IMR-90 (cell line): ENCODE measurements around the gene TENM4. TPM values are rescaled to one million over a fixed set of nuclear protein-coding genes. Genes with fewer than 3 reads are reported as not detected.

Source experiments
- ATAC-seq: fragments of 200-7000 bp; cut with Tn5 transposase; 2 replicates; pipeline ENCODE4 v1.9.1; 2020; ENCODE audit warnings: low read depth, mild to moderate bottlenecking, moderate library complexity
- BruUV-seq: library from RNA; stranded (reverse); fragments of 400-500 nt; replicated peaks from 2 replicates; lab custom pipeline; 2021; lab: Mats Ljungman, UMichigan
- CTCF ChIA-PET: fragments of 300-600 bp; formaldehyde crosslinking; extraction: SDS; loops from one replicate; lab custom pipeline; 2021; ENCODE audit warnings: antibody characterized with exemption; lab: Yijun Ruan, JAX
- POLR2A ChIA-PET: fragments of 300-600 bp; sonication (Branson Sonifier 250); formaldehyde crosslinking; loops from one replicate; lab custom pipeline; 2022; ENCODE audit warnings: antibody characterized with exemption; ENCODE audit not compliant: unreplicated experiment; lab: Charles Lee
- DNase-seq: peaks from one replicate; pipeline ENCODE4 v3.0.0; 2013
- H2AFZ ChIP-seq: replicated peaks from 2 replicates; pipeline ENCODE3; 2013; ENCODE audit warnings: low read length, mild to moderate bottlenecking; ENCODE audit not compliant: poor library complexity
- H2AK5ac ChIP-seq: 2 replicates; pipeline ENCODE4 v1.6.1; 2013; ENCODE audit warnings: low read depth, low read length, inconsistent platforms
- H2AK9ac ChIP-seq: replicated peaks from 2 replicates; pipeline ENCODE3; 2013; ENCODE audit warnings: mild to moderate bottlenecking, low read depth, low read length, moderate library complexity; ENCODE audit not compliant: poor library complexity
- H2BK120ac ChIP-seq: 2 replicates; pipeline ENCODE4 v1.6.1; 2013; ENCODE audit warnings: low read depth, low read length, inconsistent platforms
- H2BK15ac ChIP-seq: 3 replicates; pipeline ENCODE4 v1.6.1; 2013; ENCODE audit warnings: low read depth, low read length, inconsistent platforms
- H2BK20ac ChIP-seq: 2 replicates; pipeline ENCODE4 v1.6.1; 2013; ENCODE audit warnings: low read depth, mild to moderate bottlenecking, inconsistent platforms, low read length, moderate library complexity
- H2BK5ac ChIP-seq: 2 replicates; pipeline ENCODE4 v1.6.1; 2013; ENCODE audit warnings: mild to moderate bottlenecking, low read depth, low read length, inconsistent platforms; ENCODE audit not compliant: poor library complexity, severe bottlenecking
- H3K14ac ChIP-seq: replicated peaks from 2 replicates; pipeline ENCODE4 v1.6.1; 2013; ENCODE audit warnings: low read depth, low read length, inconsistent platforms
- H3K18ac ChIP-seq: 2 replicates; pipeline ENCODE4 v1.6.1; 2013; ENCODE audit warnings: low read depth, low read length, control low read depth
- H3K23ac ChIP-seq: 2 replicates; pipeline ENCODE4 v1.6.1; 2013; ENCODE audit warnings: low read depth, low read length, inconsistent platforms
- H3K27ac ChIP-seq: 2 replicates; pipeline ENCODE4 v1.5.1; 2013; ENCODE audit warnings: mild to moderate bottlenecking, control low read depth, low read length; ENCODE audit not compliant: insufficient read depth
- H3K27me3 ChIP-seq: 2 replicates; pipeline ENCODE4 v1.6.1; 2013; ENCODE audit warnings: low read length; ENCODE audit not compliant: control insufficient read depth, insufficient read depth
- H3K36me3 ChIP-seq: 2 replicates; pipeline ENCODE4 v1.6.1; 2013; ENCODE audit warnings: low read length, mixed read lengths; ENCODE audit not compliant: control insufficient read depth, insufficient read depth
- H3K4ac ChIP-seq: 2 replicates; pipeline ENCODE4 v1.6.1; 2013; ENCODE audit warnings: low read depth, low read length, inconsistent platforms
- H3K4me1 ChIP-seq: 2 replicates; pipeline ENCODE4 v1.6.1; 2013; ENCODE audit warnings: low read length, mixed read lengths; ENCODE audit not compliant: control insufficient read depth, insufficient read depth
- H3K4me2 ChIP-seq: 2 replicates; pipeline ENCODE4 v1.6.1; 2013; ENCODE audit warnings: low read depth, mild to moderate bottlenecking, control low read depth, low read length, moderate library complexity
- H3K4me3 ChIP-seq: 2 replicates; pipeline ENCODE4 v1.5.1; 2013; ENCODE audit warnings: low read depth, mild to moderate bottlenecking, control low read depth, low read length, moderate library complexity; ENCODE audit not compliant: insufficient read depth
- H3K56ac ChIP-seq: 2 replicates; pipeline ENCODE4 v1.6.1; 2013; ENCODE audit warnings: low read length, inconsistent platforms; ENCODE audit not compliant: insufficient read depth; ENCODE audit errors: extremely low read depth
- H3K79me1 ChIP-seq, 2 experiments: 2 replicates each; pipeline ENCODE4 v1.6.1; 2013; ENCODE audit warnings: low read length in 2 of 2, inconsistent platforms in 1 of 2, low read depth in 1 of 2
- H3K9ac ChIP-seq: 2 replicates; pipeline ENCODE4 v1.6.1; 2013; ENCODE audit warnings: low read depth, low read length, control low read depth
- H3K9me1 ChIP-seq: 2 replicates; pipeline ENCODE4 v1.6.1; 2013; ENCODE audit warnings: low read length, inconsistent platforms; ENCODE audit not compliant: insufficient read depth
- H3K9me3 ChIP-seq: 2 replicates; pipeline ENCODE4 v1.6.1; 2013; ENCODE audit warnings: low read length; ENCODE audit not compliant: control insufficient read depth, insufficient read depth
- H4K20me1 ChIP-seq: 2 replicates; pipeline ENCODE4 v1.6.1; 2013; ENCODE audit warnings: low read length, inconsistent platforms; ENCODE audit not compliant: insufficient read depth
- H4K5ac ChIP-seq: 2 replicates; pipeline ENCODE4 v1.6.1; 2013; ENCODE audit warnings: mild to moderate bottlenecking, low read depth, low read length, control low read depth
- H4K8ac ChIP-seq, 2 experiments: 2 replicates each; pipeline ENCODE4 v1.6.1; 2013; ENCODE audit warnings: low read depth in 2 of 2, low read length in 2 of 2, control low read depth in 1 of 2, inconsistent platforms in 1 of 2
- H4K91ac ChIP-seq: 2 replicates; pipeline ENCODE4 v1.6.1; 2013; ENCODE audit warnings: low read depth, low read length, inconsistent platforms; ENCODE audit not compliant: insufficient read depth
- BHLHE40 ChIP-seq: fragments of 150-350 bp; IDR thresholded peaks from 2 replicates; pipeline ENCODE4 v1.6.1; 2016; ENCODE audit warnings: mild to moderate bottlenecking, low read depth, low read length
- FOS ChIP-seq: fragments of 150-350 bp; IDR thresholded peaks from 2 replicates; pipeline ENCODE4 v1.6.1; 2016; ENCODE audit warnings: low read depth, low read length
- MAFK ChIP-seq: IDR thresholded peaks from 2 replicates; pipeline ENCODE4 v1.6.1; 2012; ENCODE audit warnings: low read depth, low read length, improper control_type of control experiment
- MAZ ChIP-seq: IDR thresholded peaks from 2 replicates; pipeline ENCODE4 v1.6.1; 2012; ENCODE audit warnings: low read depth, mild to moderate bottlenecking, low read length, improper control_type of control experiment, moderate library complexity, borderline replicate concordance
- MXI1 ChIP-seq: IDR thresholded peaks from 2 replicates; pipeline ENCODE4 v1.6.1; 2012; ENCODE audit warnings: low read depth, mild to moderate bottlenecking, low read length, moderate library complexity, borderline replicate concordance
- NFE2L2 ChIP-seq: fragments of 150-350 bp; IDR thresholded peaks from 2 replicates; pipeline ENCODE4 v1.6.1; 2016; ENCODE audit warnings: low read depth, mild to moderate bottlenecking, low read length
- POLR2A ChIP-seq: IDR thresholded peaks from 2 replicates; pipeline ENCODE4 v1.6.1; 2012; ENCODE audit warnings: mild to moderate bottlenecking, low read depth, low read length
- RAD21 ChIP-seq: IDR thresholded peaks from 2 replicates; pipeline ENCODE4 v1.6.1; 2012; ENCODE audit warnings: low read length, improper control_type of control experiment
- RCOR1 ChIP-seq: IDR thresholded peaks from 2 replicates; pipeline ENCODE4 v1.6.1; 2012; ENCODE audit warnings: mild to moderate bottlenecking, low read length, improper control_type of control experiment; ENCODE audit not compliant: insufficient replicate concordance
- USF2 ChIP-seq: fragments of 150-350 bp; IDR thresholded peaks from 2 replicates; pipeline ENCODE4 v1.6.1; 2017; ENCODE audit warnings: mild to moderate bottlenecking, antibody characterized with exemption, low read length, low read depth
- WGBS, 2 experiments: methylation state at CpG; one replicate each; pipeline versions ENCODE4 v1.1.5 to v1.1.7; 2013; ENCODE audit warnings: missing lambda C conversion rate in 2 of 2; ENCODE audit not compliant: insufficient read length in 1 of 2; ENCODE audit errors: extremely low coverage in 2 of 2; 5-methylcytosine and 5-hydroxymethylcytosine counted together
- dilution Hi-C: fragments of 300-500 bp; cut with HindIII; formaldehyde crosslinking; loops from one replicate; pipeline ENCODE4 v1.14.3; 2018; ENCODE audit warnings: low sequenced_read_pairs; ENCODE audit not compliant: unreplicated experiment
- in situ Hi-C: fragments of 300-500 bp; cut with MboI; formaldehyde crosslinking; loops from 3 replicates; pipeline ENCODE4 v1.14.3; 2019; ENCODE audit warnings: low sequenced_read_pairs, inconsistent platforms, mixed read lengths
- intact Hi-C: fragments of 100-400 bp; cut with micrococcal nuclease; formaldehyde crosslinking; loops from 2 replicates; pipeline ENCODE4 v1.10.0; 2022
- polyA plus RNA-seq, 3 experiments: library from polyadenylated mRNA; depleted of rRNA; stranded (reverse); fragments of >200 nt; gene quantifications; 2 replicates each; pipeline ENCODE4 v1.2.3, GENCODE V29; 2012; ENCODE audit warnings: low replicate concordance in 1 of 3
- total RNA-seq: library from RNA; depleted of rRNA; stranded (reverse); fragments of >200 nt; gene quantifications from 2 replicates; pipeline ENCODE4 v1.2.3, GENCODE V29; 2012

Gene TENM4
- total and polyA plus RNA-seq, 2 of the 4 experiments (the other 2 are of a cell fraction), result 7.4 to 9.0 TPM

DNA sequence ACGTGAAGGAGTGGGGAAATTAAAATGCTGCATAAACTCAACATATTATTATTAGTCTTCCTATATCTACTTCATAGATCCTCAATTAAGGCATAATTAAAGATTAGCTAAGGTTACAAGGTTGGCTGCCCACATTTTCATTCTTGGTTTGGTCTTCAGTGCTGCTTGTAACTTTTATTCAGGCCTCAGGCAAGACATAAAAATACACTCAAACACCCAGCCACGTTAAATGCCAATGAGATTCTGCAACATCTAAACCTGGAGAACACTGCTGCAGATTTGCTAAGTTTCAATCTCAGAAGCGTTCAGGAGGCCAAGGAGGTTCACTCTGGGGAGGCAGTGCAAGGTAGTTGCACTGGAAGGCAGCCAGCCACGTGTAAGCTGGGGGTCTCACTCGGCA, 507.5 kb downstream of the TENM4 start:
- Histone ChIP-seq H2AK5ac (no peak overlapping the region), H3K36me3 (no peaks in the 10 kb centered on the region), H3K27ac (no peak overlapping the region), H3K18ac (no peak overlapping the region), H4K5ac (no peak overlapping the region), H3K4me2 (no peak overlapping the region), H3K79me1 (no peaks in the 10 kb centered on the region), H4K91ac (no peak overlapping the region), H3K27me3 (no peaks in the 10 kb centered on the region), H3K9me3 (no peaks in the 10 kb centered on the region), H3K23ac (no peak overlapping the region), H4K8ac (no peak overlapping the region), H3K9ac (no peak overlapping the region), H2AK9ac (no peak overlapping the region), H2BK20ac (no peak overlapping the region), H2BK120ac (no peak overlapping the region), H3K56ac (no peak overlapping the region), H3K14ac (no peak overlapping the region), H2BK15ac (no peak overlapping the region), H2AFZ (no peak overlapping the region), H3K4me3 (no peak overlapping the region), H3K4me1 (no peaks in the 10 kb centered on the region), H3K4ac (no peak overlapping the region), H2BK5ac (no peak overlapping the region), H4K20me1 (no peaks in the 10 kb centered on the region), H3K9me1 (no peaks in the 10 kb centered on the region)
- intact Hi-C loops (no loop called here), dilution Hi-C loops (no loop called here), in situ Hi-C loops (no loop called here)
- TF ChIP-seq RCOR1 (no peak), NFE2L2 (no peak), BHLHE40 (no peak), MAFK (no peak), POLR2A (no peak), MAZ (no peak), USF2 (no peak), MXI1 (no peak), RAD21 (no peak), FOS (no peak)
- BruUV-seq, result no TSS peak
- POLR2A ChIA-PET, result no interaction called here
- CTCF ChIA-PET, result no interaction called here
- DNase-seq (no peak), ATAC-seq (no peak)
- no CpG with 5 or more reads among the region's 5 CpGs for WGBS, 2 experiments
